Endothelial cell (in vitro differentiated cells): ENCODE results near the gene RFTN2. TPM values are rescaled to one million over a fixed set of nuclear protein-coding genes. Genes with fewer than 3 reads are reported as not detected.
"Not testable (repeated sequence)": the region's sequence is repeated elsewhere in the genome, so short reads cannot be mapped to it uniquely, and the experiment has no call there.

ENCODE experiments used
- DNase-seq: peaks from one replicate; pipeline ENCODE4 v3.0.0; 2021; ENCODE audit warnings: low spot score
- H3K27ac Mint-ChIP-seq: one replicate; pipeline ENCODE4 v1.8.0; 2021; ENCODE audit warnings: mixed read lengths, inconsistent platforms; ENCODE audit not compliant: unreplicated experiment
- H3K27me3 Mint-ChIP-seq: one replicate; pipeline ENCODE4 v1.8.0; 2021; ENCODE audit warnings: mild to moderate bottlenecking, moderate library complexity, mixed read lengths, inconsistent platforms; ENCODE audit not compliant: unreplicated experiment
- H3K36me3 Mint-ChIP-seq: one replicate; pipeline ENCODE4 v1.8.0; 2021; ENCODE audit warnings: mild to moderate bottlenecking, low read depth, mixed read lengths, inconsistent platforms; ENCODE audit not compliant: unreplicated experiment
- H3K4me1 Mint-ChIP-seq: one replicate; pipeline ENCODE4 v1.8.0; 2021; ENCODE audit warnings: mild to moderate bottlenecking, mixed read lengths, inconsistent platforms; ENCODE audit not compliant: unreplicated experiment
- H3K4me3 Mint-ChIP-seq: one replicate; pipeline ENCODE4 v1.8.0; 2021; ENCODE audit warnings: mild to moderate bottlenecking, mixed read lengths, inconsistent platforms; ENCODE audit not compliant: unreplicated experiment
- H3K9me3 Mint-ChIP-seq: one replicate; pipeline ENCODE4 v1.8.0; 2021; ENCODE audit warnings: mixed read lengths, inconsistent platforms; ENCODE audit not compliant: unreplicated experiment
- long read RNA-seq: library from polyadenylated mRNA; unstranded; transcript quantifications from one replicate; pipeline ENCODE4 v2.0.0, GENCODE V29; 2020; ENCODE audit not compliant: unreplicated experiment
- total RNA-seq: library from RNA; stranded (reverse); fragmentation: NEBNext Ultra II Directional; extraction: Animal tissue kit (Norgen Biotek cat#: 25700); gene quantifications from one replicate; pipeline ENCODE4 v1.2.1, GENCODE V29; 2021; ENCODE audit not compliant: unreplicated experiment
- TF ChIP-seq, protein P1 (sequence below): fragments of 200-600 bp; sonication (generic); IDR thresholded peaks from one replicate; pipeline ENCODE4 v1.5.0; 2021; ENCODE audit warnings: antibody characterized with exemption; ENCODE audit not compliant: unreplicated experiment

RFTN2 gene
- 27.2 TPM for total RNA-seq
- long read RNA-seq, full-length matches to known transcripts: 6 of 9 reads
- long read RNA-seq, partial matches to known transcripts: 1 of 9 reads
- long read RNA-seq, other reads (novel, unspliced or antisense): 2 of 9 reads

DNA sequence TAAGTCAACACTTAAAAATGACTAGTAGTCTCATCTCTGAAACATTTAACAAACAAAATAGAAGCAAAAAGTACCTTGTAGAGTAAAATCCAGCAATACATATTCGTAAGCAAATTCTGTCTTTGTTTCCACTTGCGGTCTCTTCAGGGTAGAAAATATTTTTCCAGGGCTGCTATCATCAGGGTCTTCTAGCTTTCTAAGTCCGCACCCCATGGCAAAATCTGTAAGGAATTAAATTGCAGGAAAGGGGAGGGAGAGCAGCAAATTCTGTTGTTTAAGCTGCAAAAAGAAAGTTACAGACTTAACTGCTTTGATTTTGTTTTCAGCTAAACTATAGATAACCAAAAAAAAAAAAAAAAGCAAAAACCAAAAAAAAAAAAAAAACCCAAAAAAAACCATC is at the start of gene RFTN2:
Gene RFTN2 (minus strand): TSS at position 342 of the 400 bp plus-strand sequence. CDS start 129 bp downstream, at position 213.
- peaks cover 18% of the 10 kb centered on the region for H3K36me3 Mint-ChIP-seq
- peak within 1 kb of the TSS; percentile 76 for H3K27ac Mint-ChIP-seq
- peaks cover 5% of the 10 kb centered on the region for H3K9me3 Mint-ChIP-seq
- peaks cover 35% of the 10 kb centered on the region for H3K4me1 Mint-ChIP-seq
- no peak for DNase-seq
- peak within 1 kb of the TSS; percentile 91 for H3K4me3 Mint-ChIP-seq
- H3K27me3 Mint-ChIP-seq: peaks cover 3% of the 10 kb centered on the region
- TF ChIP-seq, protein P1, sequence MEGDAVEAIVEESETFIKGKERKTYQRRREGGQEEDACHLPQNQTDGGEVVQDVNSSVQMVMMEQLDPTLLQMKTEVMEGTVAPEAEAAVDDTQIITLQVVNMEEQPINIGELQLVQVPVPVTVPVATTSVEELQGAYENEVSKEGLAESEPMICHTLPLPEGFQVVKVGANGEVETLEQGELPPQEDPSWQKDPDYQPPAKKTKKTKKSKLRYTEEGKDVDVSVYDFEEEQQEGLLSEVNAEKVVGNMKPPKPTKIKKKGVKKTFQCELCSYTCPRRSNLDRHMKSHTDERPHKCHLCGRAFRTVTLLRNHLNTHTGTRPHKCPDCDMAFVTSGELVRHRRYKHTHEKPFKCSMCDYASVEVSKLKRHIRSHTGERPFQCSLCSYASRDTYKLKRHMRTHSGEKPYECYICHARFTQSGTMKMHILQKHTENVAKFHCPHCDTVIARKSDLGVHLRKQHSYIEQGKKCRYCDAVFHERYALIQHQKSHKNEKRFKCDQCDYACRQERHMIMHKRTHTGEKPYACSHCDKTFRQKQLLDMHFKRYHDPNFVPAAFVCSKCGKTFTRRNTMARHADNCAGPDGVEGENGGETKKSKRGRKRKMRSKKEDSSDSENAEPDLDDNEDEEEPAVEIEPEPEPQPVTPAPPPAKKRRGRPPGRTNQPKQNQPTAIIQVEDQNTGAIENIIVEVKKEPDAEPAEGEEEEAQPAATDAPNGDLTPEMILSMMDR: no peak

- no peak overlapping the region for H3K4me3 Mint-ChIP-seq
- TF ChIP-seq, protein P1: no peak
- DNase-seq: no peak
- H3K9me3 Mint-ChIP-seq: no peaks in the 10 kb centered on the region
- peaks cover 5% of the 10 kb centered on the region for H3K4me1 Mint-ChIP-seq
- no peaks in the 10 kb centered on the region for H3K36me3 Mint-ChIP-seq
- H3K27me3 Mint-ChIP-seq: no peaks in the 10 kb centered on the region
- H3K27ac Mint-ChIP-seq: no peak overlapping the region
These were observed 42.5 kb upstream of the RFTN2 start for GRCh38 chr2:197717863-197718262.

- no peaks in the 10 kb centered on the region for H3K27me3 Mint-ChIP-seq
- no peak overlapping the region for H3K27ac Mint-ChIP-seq
- H3K9me3 Mint-ChIP-seq: no peaks in the 10 kb centered on the region
- DNase-seq: no peak
- TF ChIP-seq, protein P1: no peak
- H3K36me3 Mint-ChIP-seq: no peaks in the 10 kb centered on the region
- no peak overlapping the region for H3K4me3 Mint-ChIP-seq
- peaks cover 38% of the 10 kb centered on the region for H3K4me1 Mint-ChIP-seq
These were observed 37.9 kb upstream of the RFTN2 start for GRCh38 chr2:197713271-197713670.

- H3K27ac Mint-ChIP-seq: no peak overlapping the region
These were observed 36.2 kb upstream of the RFTN2 start for GRCh38 chr2:197711578-197711977.

GRCh38 chr2:197710424-197711042 is 35.1 kb upstream of the RFTN2 start:
- Mint-ChIP-seq H3K4me3 (no peak overlapping the region), H3K9me3 (no peaks in the 10 kb centered on the region), H3K27me3 (peaks cover 4% of the 10 kb centered on the region), H3K27ac (no peak overlapping the region), H3K36me3 (peaks cover 6% of the 10 kb centered on the region), H3K4me1 (peaks cover 48% of the 10 kb centered on the region)
- DNase-seq: no peak
- TF ChIP-seq, protein P1: no peak

More at GRCh38 chr2:197711578-197711977, 36.2 kb upstream of the RFTN2 start:
- H3K4me1 Mint-ChIP-seq: peaks cover 45% of the 10 kb centered on the region
- H3K4me3 Mint-ChIP-seq: no peak overlapping the region
- no peak for DNase-seq
- peaks cover 4% of the 10 kb centered on the region for H3K27me3 Mint-ChIP-seq
- TF ChIP-seq, protein P1: no peak
- H3K9me3 Mint-ChIP-seq: no peaks in the 10 kb centered on the region
- H3K36me3 Mint-ChIP-seq: peaks cover 6% of the 10 kb centered on the region

GRCh38 chr2:197709140-197709539 is 33.8 kb upstream of the RFTN2 start:
- H3K9me3 Mint-ChIP-seq, H3K27ac Mint-ChIP-seq, DNase-seq, H3K36me3 Mint-ChIP-seq, H3K27me3 Mint-ChIP-seq: not testable (repeated sequence)
- H3K4me1 Mint-ChIP-seq: peaks cover 51% of the 10 kb centered on the region
- peak overlapping the region; percentile 74 for H3K4me3 Mint-ChIP-seq
